ENCODE data around the gene UPK3A. TPM values are rescaled to one million over a fixed set of nuclear protein-coding genes. Genes with fewer than 3 reads are reported as not detected.

The UPK3A gene
- total and polyA plus RNA-seq, 2 of the 13 experiments (the other 11 are each of a cell fraction or from before 2014, with no cell fraction given): 10.5 to 13.8 TPM

DNA sequence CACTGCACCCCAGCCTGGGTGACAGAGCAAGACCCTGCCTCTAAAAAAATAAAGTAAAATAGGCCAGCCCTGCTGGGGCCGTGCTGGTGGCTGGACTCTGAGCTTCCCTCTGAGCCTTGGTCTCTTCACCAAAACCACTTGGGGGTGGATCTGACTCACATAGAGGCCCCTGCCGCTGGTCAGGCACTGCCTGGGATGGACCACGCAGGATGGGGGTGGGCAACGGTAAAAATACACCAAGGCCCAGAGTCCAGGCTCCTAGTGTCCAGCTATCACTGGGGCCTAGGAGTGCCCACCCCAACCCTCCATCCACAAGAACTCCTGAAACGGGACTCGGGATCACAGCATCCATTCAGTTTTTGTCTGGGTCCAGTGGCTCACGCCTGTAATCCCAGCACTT is 12.3 kb upstream of the UPK3A start (continued):
- TF ChIP-seq ZNF670 (CRISPR knock-in tag; IDR thresholded peaks at IDR 0.05; ENCODE audit: borderline replicate concordance): 0 out of 2 replicates have a peak, but pooled peaks have one; percentile 34
- no peak for TF ChIP-seq ATAD3A (CRISPR knock-in tag; IDR thresholded peaks at IDR 0.05)
- peak; percentile 25 for TF ChIP-seq SKI (IDR thresholded peaks at IDR 0.05; ENCODE audit: partially characterized antibody)
- TF ChIP-seq ZNF879 (CRISPR knock-in tag; IDR thresholded peaks at IDR 0.05): no peak
- TF ChIP-seq DDIT3 (CRISPR knock-in tag; IDR thresholded peaks at IDR 0.05): no peak
- no peak for TF ChIP-seq ZNF280D (CRISPR knock-in tag; IDR thresholded peaks at IDR 0.05)
- TF ChIP-seq ZBTB7B (CRISPR knock-in tag; IDR thresholded peaks at IDR 0.05): peak; percentile 75; the same call in 1 of the 2 replicates
- peak; percentile 73 for TF ChIP-seq ZFX (CRISPR knock-in tag; IDR thresholded peaks at IDR 0.05; ENCODE audit: low read depth)
- no peak for TF ChIP-seq ZBTB14 (CRISPR knock-in tag; IDR thresholded peaks at IDR 0.05)
- no peak for TF ChIP-seq ZNF607 (CRISPR knock-in tag; IDR thresholded peaks at IDR 0.05; ENCODE audit: borderline replicate concordance)
- no peak for TF ChIP-seq TFE3 (CRISPR knock-in tag; IDR thresholded peaks at IDR 0.05)
- no peak for TF ChIP-seq ZBTB2 (CRISPR knock-in tag; IDR thresholded peaks at IDR 0.05; ENCODE audit: low read depth)
- 0 out of 2 replicates have a peak, but pooled peaks have one; percentile 24 for TF ChIP-seq RAD21 (CRISPR knock-in tag; IDR thresholded peaks at IDR 0.05)
- no peak for TF ChIP-seq PREB (CRISPR knock-in tag; IDR thresholded peaks at IDR 0.05)
- TF ChIP-seq RERE (CRISPR knock-in tag; IDR thresholded peaks at IDR 0.05; ENCODE audit: low read depth): no peak
